ENCODE measurements around the gene LRRC32.

GRCh38 chr11:76666408-76666807 lies 4.1 kb downstream of the LRRC32 start:
- TF ChIP-seq CTCF (IDR thresholded peaks at IDR 0.05; ENCODE audit: insufficient read depth, low read length, poor library complexity, severe bottlenecking) (no peak), EZH2phosphoT487 (conservative IDR thresholded peaks at IDR 0.05; ENCODE audit: low read length) (no peak)
